ENCODE data around the gene COPB1. TPM values are rescaled to one million over a fixed set of nuclear protein-coding genes. Genes with fewer than 3 reads are reported as not detected.

COPB1 gene
- total and polyA plus RNA-seq, 4 donors = 32.1 to 140 (median 74.5) TPM

DNA sequence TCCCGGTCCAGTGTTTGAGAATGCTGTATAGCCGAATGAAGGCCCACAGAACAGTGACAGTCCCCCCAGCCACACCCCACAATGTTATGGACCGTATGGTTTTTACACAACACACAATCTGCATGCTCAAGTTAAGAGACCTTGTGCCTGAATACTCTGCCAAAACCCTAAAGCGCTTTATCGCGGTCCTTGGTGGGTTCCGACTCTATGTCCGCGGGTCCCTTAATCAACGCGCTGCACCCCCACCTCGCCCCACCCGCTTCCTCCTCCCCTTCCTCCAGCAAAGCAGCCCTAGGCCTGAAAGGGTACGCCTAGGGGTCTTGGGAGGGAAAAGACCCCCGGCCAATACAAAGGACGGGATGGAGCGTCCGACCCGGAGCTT lies 442 bp downstream of the COPB1 start (continued):
- TF ChIP-seq JUND (IDR thresholded peaks at IDR 0.05) = no peak
- TF ChIP-seq YY1 (IDR thresholded peaks at IDR 0.05) = no peak
- TF ChIP-seq TAF1 (conservative IDR thresholded peaks at IDR 0.05) = no peak
- TF ChIP-seq, protein P1, sequence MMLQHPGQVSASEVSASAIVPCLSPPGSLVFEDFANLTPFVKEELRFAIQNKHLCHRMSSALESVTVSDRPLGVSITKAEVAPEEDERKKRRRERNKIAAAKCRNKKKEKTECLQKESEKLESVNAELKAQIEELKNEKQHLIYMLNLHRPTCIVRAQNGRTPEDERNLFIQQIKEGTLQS (IDR thresholded peaks at IDR 0.05) = no peak

DNA sequence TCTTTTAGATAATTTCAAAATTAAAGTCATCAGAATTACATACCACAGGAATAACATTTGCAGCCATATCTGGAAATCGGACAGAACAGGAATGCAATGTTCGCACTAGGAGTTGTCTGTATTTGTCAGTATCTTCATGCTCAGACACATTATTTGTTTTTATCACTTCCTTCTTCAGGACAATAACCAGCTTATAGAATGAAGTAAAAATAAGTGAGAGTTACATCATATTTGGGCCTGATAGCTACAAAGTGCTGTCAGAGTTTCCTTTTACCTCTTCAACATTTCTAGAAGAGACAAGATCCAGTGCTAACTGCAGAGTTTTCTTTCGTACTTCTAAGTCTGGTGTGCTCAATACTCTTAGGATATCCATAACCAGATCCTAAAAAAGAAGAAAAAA lies 18.9 kb downstream of the COPB1 start:
- no peak for DNase-seq (ENCODE audit: low spot score)
- Histone ChIP-seq H3K9me3 (ENCODE audit: control insufficient read depth in 4 of 4, low read length in 3 of 4) (no peaks in the 10 kb centered on the region), H3K9ac (ENCODE audit: low read depth in 1 of 2, low read length in 2 of 2) (no peak overlapping the region), H3K27ac (ENCODE audit: low read depth in 1 of 2, low read length in 2 of 2) (no peak overlapping the region), H3K4me3 (ENCODE audit: low read depth in 1 of 3, low read length in 3 of 3) (no peak overlapping the region), H3K36me3 (ENCODE audit: control insufficient read depth in 4 of 4, insufficient read depth in 3 of 4, low read depth in 1 of 4, low read length in 3 of 4) (peaks cover 16 to 80% (median 73%) of the 10 kb centered on the region in 4 donors), H3K27me3 (ENCODE audit: control insufficient read depth in 4 of 4, insufficient read depth in 4 of 4, low read length in 3 of 4) (no peaks in the 10 kb centered on the region), H3K4me1 (ENCODE audit: control insufficient read depth in 4 of 4, insufficient read depth in 4 of 4, low read length in 3 of 4) (no peaks in the 10 kb centered on the region)
- 91% methylated on average over 3 of the region's 3 CpGs for WGBS
- TF ChIP-seq, protein P2, sequence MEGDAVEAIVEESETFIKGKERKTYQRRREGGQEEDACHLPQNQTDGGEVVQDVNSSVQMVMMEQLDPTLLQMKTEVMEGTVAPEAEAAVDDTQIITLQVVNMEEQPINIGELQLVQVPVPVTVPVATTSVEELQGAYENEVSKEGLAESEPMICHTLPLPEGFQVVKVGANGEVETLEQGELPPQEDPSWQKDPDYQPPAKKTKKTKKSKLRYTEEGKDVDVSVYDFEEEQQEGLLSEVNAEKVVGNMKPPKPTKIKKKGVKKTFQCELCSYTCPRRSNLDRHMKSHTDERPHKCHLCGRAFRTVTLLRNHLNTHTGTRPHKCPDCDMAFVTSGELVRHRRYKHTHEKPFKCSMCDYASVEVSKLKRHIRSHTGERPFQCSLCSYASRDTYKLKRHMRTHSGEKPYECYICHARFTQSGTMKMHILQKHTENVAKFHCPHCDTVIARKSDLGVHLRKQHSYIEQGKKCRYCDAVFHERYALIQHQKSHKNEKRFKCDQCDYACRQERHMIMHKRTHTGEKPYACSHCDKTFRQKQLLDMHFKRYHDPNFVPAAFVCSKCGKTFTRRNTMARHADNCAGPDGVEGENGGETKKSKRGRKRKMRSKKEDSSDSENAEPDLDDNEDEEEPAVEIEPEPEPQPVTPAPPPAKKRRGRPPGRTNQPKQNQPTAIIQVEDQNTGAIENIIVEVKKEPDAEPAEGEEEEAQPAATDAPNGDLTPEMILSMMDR (IDR thresholded peaks at IDR 0.05; ENCODE audit: low read depth, low read length, missing input control) = no peak
- no peak for TF ChIP-seq HNF4G (IDR thresholded peaks at IDR 0.05)
- TF ChIP-seq YY1 (IDR thresholded peaks at IDR 0.05) = no peak
- TF ChIP-seq FOXA1 (IDR thresholded peaks at IDR 0.05) = no peak
- no peak for TF ChIP-seq RAD21 (IDR thresholded peaks at IDR 0.05)
- no peak for TF ChIP-seq SP1 (IDR thresholded peaks at IDR 0.05)
- no peak for TF ChIP-seq NR2F2 (IDR thresholded peaks at IDR 0.05)
- TF ChIP-seq, protein P1 (IDR thresholded peaks at IDR 0.05) = no peak
- TF ChIP-seq GABPA (IDR thresholded peaks at IDR 0.05 in 1 of 2, conservative IDR thresholded peaks at IDR 0.05 in 1 of 2) = no peak
- no peak for TF ChIP-seq HNF4A (conservative IDR thresholded peaks at IDR 0.05)
- no peak for TF ChIP-seq FOXA2 (IDR thresholded peaks at IDR 0.05)
- no peak for TF ChIP-seq JUND (IDR thresholded peaks at IDR 0.05)
- TF ChIP-seq RXRA (IDR thresholded peaks at IDR 0.05) = no peak
- no peak for TF ChIP-seq ZBTB33 (IDR thresholded peaks at IDR 0.05)
- TF ChIP-seq REST (IDR thresholded peaks at IDR 0.05) = no peak
- no peak for TF ChIP-seq TAF1 (conservative IDR thresholded peaks at IDR 0.05)
- no peak for TF ChIP-seq MAX (IDR thresholded peaks at IDR 0.05)
- no peak for TF ChIP-seq EGR1 (IDR thresholded peaks at IDR 0.05; ENCODE audit: low read depth in 2 of 2)
